GM21723 (cell line): ENCODE data around the gene PRSS58.

Source experiments
- ATAC-seq: cut with Tn5 transposase; IDR thresholded peaks from one replicate; pipeline ENCODE4 v1.9.1; 2021; ENCODE audit warnings: mild to moderate bottlenecking, moderate library complexity; ENCODE audit not compliant: unreplicated experiment

Gene PRSS58, protein sequence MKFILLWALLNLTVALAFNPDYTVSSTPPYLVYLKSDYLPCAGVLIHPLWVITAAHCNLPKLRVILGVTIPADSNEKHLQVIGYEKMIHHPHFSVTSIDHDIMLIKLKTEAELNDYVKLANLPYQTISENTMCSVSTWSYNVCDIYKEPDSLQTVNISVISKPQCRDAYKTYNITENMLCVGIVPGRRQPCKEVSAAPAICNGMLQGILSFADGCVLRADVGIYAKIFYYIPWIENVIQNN

GRCh38 chr7:142257958-142258357 is at the start of gene PRSS58:
TSS of gene PRSS58 (minus strand) at chr7:142258058. CDS start at chr7:142257707, 351 bp downstream.
- ATAC-seq = no peak

GRCh38 chr7:142307246-142307900 is 49.5 kb upstream of the PRSS58 start:
- ATAC-seq = no peak

DNA sequence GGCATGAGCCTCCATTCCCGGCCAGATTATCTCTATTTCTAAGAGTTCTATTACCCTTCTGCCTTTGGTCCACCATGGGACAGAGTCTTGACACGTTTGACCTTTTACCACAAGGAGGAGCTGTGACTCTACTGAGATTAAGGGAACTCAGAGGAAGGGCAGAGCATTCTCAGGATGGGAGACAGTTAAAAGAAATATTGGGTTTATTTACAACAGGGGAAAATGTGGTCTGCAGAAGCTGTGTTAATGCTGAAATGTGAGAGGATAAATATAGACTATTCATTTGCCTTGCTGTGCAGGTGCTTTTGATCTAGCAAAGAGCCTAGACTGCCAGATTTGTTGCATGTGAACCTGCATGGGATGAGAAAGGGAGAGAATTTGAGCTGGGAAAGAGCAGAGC is 45.8 kb upstream of the PRSS58 start:
- ATAC-seq = no peak

DNA sequence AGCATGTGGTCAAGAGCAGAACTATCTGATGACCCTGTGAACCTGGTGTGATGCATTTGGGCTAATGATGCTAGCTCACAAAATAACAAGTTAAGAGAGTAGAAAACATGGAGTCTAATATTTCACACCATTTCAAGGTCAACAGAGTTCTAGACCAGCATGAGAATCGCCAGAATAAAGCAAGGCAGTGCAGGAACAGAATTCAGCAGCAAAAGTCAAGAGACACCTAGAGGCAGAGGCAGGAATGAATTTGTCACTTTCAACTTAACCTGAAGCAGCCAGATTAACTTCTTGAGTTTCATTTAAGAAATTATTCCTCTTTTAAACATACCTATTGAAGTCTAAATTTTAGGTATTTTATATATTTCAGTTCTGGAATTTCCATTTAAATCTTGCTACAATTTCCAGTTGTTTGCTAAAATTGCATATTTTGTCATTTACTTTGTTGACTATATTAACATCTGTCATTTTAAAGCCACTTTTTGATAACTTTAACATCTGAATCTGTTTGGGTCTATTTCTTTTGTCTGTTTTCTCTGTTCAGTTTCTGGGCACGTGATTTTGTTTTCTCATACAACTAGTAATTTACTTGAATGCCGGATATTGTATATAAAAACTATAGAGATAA is 44.2 kb upstream of the PRSS58 start:
- peak; percentile 55 for ATAC-seq

GRCh38 chr7:142301299-142301698 is 43.4 kb upstream of the PRSS58 start:
- no peak for ATAC-seq

DNA sequence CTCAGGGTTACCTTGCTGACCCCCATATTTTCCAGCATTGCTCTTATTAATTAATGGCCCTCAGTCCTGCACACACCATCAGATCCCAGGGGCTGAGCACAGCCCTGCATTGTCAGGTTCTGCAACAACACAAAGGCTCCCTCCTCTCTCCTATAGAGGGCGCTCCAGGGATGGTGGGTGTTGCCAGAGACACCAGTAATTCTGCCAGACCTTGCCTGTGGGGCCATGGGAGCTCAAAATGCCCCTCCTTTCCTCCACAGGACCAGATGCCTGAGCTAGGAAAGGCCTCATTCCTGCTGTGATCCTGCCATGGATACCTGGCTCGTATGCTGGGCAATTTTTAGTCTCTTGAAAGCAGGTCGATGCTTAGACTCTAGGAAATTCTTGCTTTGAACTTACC is 42.8 kb upstream of the PRSS58 start:
- no peak for ATAC-seq

GRCh38 chr7:142299237-142299781 is 41.5 kb upstream of the PRSS58 start:
- ATAC-seq = no peak

DNA sequence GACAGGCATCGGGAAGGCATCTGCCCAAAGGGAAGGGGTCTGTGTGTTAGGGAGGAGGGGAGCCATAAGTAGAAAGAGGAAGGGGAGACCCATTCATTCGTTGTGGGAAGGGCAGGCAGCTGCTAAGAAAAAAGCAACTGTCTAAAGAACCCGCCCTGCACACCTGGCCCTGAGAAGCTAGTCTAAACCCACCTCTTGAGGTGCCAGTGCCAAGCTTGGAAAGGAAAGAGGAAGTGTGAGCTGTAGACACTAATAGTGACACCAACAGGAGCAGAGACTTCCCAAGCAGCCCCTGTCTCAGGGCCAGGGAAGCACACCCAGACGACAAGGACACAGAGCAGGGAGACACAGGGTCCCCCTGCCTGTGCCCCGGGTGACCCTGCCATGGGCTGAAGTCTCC is 40.8 kb upstream of the PRSS58 start:
- ATAC-seq = no peak

DNA sequence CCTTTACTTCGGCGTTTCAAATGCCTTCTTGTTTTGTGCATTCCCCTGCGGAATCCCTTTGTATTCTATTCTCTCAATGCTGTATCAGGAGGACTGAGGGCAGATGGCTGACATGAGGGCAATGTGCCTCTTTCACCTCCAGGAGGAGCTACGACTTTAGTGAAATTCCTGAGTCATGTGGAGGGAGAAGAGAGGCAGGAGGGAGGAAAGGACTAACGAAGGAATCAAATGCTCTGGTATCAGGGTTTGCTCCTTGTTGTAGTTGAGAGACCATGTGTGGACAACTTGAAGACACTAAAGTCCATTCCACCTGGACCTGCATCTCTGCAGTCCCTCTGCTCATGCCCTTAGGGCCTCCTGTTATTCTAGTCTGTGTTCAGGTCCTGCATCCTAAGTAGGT is 40.2 kb upstream of the PRSS58 start:
- ATAC-seq = no peak

- no peak for ATAC-seq
Observed at GRCh38 chr7:142280263-142280662, 22.4 kb upstream of the PRSS58 start.

DNA sequence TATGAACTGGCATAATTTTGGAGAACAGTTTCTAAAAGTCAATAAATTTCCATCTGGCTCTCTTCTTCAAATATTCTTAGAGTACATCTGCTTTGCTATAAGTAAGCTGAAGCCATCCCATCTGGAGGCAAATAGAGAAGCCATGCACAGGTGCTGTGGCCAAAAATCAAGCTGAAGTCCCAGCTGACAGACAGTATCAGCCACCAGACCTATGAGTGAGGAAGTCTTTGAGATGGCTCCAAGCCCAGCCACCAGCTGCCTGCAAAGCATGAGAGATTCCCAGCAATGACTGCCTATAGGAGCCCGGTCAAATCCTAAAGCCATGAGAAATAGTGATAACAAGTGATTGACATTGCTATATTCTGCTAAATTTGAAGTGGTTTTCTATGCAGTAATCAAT is 21.7 kb upstream of the PRSS58 start:
- no peak for ATAC-seq

DNA sequence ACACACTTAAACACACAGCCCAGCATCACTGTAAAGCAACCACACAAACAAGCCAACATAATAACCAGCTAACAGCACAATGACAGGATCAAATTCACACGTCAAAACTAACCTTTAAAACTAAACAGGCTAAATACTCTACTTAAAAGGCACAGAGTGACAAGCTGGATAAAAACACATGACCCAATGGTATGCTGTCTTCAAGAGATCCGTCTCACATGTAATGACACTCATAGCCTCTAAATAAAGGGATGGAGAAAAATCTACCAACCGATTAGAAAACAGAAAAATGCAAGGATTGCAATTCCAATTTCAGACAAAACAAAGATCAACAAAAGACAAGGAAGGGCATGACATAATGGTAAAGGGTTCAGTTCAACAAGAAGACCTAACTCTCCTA is 17.2 kb upstream of the PRSS58 start:
- no peak for ATAC-seq

DNA sequence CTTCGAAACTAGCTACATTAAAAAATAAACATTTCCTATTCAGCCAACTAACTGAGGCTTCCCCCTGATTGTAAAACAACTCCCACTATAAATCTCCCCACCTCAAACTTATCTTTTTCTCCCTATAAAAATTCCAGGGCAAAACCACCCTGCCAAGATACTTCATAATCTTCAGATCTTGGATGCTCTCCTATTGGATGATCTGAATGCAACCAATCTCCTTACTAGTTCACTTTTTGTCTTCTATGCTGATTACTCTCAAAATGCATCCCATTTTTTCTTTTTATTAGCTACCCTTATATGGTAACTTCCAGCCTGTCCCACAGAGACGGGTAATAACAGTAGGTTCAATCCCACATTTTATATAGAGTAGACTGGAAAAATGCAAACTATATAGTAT is 15.0 kb upstream of the PRSS58 start:
- no peak for ATAC-seq

DNA sequence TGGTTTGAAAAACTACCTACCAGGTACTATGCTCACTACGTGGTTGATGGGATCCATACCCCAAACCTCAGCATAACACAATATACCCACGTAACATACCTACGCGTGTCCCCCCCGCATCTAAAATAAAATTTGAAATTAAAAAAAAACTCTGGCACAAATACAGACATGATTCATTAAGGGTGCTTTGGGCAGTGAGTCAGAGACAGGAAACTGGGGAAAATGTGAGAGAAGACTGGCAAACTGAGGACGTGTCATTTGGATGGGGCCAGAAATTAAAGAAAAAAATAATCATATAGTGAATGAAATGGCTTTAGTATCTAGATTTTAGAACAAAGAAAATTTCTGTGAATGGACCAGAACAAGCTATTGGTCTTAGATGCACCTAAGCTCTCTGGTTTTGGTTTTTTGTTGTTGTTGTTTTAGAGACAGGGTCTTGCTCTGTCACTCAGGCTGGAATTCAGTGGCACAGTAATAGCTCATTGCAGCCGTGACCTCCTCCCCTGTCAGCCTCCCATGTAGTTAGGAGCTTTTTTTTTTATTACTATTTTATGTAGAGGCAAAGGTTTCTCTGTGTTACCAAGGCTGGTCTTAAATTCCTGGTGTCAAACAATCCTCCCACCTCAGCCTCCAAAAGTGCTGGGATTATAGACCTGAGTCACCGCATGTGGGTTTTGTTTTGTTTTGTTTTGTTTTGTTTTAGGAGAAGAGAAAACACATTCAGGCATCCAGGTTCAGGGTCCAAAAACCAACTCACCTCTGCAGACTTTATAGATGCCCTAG is 5.9 kb upstream of the PRSS58 start:
- no peak for ATAC-seq

GRCh38 chr7:142250705-142251104 is 7.2 kb downstream of the PRSS58 start:
- no peak for ATAC-seq

DNA sequence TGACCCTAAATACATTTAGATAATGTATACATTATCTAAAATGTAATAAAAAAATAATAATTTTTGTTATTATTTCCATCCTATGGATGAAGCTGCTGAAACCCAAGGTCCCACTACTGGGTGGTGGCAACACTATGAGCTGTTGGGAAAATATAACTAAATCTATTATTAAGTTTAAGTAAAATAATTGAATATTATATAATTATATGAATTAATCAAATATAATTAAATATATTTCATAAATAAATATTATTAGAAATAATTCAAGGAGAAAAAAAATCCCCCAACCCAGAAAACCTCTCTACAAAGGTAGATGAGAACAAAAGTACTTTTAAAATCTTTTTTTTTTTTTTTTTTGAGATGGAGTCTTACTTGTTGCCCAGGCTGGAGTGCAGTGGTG is 7.9 kb downstream of the PRSS58 start:
- no peak for ATAC-seq

DNA sequence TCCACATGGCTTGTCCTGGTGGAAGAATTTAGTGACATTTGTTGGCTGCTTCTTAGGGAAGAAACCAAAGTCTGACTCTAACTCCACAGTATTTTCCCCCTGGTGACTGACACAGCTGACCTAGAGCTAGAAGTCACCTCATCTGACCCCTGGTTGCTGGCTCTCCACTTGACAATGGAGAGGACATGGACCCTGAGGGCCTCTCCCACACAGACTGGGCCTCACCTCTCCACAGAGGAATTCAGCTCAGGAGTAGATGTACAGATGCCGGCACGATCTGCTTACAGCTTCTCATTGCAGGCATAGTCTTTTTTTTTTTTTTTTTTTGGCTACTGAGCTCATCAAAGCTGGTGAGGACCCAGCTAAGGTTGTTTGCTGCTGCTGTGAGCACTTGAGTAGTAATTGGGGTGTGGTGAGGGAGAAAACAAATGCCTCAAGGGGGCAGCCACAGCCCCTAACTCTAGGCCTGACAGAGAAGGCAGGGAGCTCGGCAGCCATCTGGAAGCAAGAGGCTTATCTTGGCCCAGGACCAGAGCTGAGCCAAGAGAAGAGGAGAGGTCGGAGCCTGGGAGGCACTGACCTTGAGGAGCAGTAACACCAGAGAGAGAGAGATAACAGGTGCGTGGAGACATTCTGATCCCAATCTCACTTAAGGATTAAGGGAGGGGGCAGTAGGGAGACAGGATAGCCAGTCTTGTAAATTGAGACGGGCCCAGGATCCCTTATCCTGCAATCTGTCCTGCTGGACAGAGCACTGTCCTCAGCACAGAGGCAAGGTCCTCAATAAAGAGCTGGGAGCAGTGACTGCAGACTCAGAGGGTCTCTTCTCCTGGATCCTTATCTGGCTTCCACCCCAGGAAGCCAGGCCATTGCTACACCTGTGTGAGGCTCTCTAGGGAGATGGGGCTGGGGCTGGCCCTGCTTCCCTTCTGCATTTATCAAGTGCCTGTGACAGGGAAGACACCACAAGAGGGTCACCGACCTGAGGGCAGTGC is 9.4 kb downstream of the PRSS58 start:
- no peak for ATAC-seq

DNA sequence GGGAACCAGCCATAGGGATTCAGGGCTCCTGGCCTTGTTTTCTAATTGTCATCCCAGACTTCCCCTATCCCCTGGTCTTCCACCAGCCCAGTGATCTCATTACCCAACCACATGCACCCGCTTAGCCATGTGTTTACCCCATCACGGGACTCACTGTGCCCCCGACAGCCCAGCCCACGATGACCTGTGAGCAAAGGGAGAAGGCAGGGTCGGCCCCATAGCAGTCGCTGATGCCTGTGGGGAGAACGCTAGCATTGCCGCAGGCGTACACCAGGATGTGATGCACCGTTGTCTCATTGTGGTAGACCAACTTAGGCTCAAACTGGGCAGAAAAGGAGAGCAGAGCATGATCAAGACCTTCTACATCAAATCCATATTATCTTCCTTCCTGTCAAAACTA is 14.0 kb downstream of the PRSS58 start:
- no peak for ATAC-seq

DNA sequence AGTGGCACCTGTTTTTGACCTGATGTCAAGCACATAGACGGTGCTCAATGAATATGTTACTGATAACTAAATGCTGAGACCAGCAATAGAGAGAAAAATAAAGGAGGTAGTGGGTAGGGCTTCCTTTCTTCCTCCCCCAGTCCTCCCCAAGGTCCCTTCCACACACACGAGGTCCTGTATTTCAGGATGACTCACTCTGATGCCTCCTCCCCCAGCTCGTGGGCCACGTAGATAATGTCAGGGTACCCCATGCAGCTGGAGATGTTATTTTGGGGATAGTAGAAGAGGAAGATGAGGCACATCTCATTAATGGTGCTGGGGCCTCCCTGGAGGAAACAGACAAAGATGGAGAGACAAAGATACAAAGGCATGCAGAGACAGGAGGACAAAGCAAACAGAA is 17.3 kb downstream of the PRSS58 start:
- no peak for ATAC-seq

GRCh38 chr7:142231716-142232115 is 26.1 kb downstream of the PRSS58 start:
- no peak for ATAC-seq
